Neural cell (in vitro differentiated cells): ENCODE results near the gene NFAM1. TPM values are rescaled to one million over a fixed set of nuclear protein-coding genes. Genes with fewer than 3 reads are reported as not detected.

Experiments used
- H2AFZ ChIP-seq: fragments of 200-600, 300-800 bp; sonication (generic), shearing (Covaris generic); 2 replicates; pipeline ENCODE4 v1.6.0; 2014; ENCODE audit warnings: low read depth, mild to moderate bottlenecking, antibody characterized with exemption, low read length, moderate library complexity
- H3F3A ChIP-seq: fragments of 200-600 bp; shearing (Covaris generic); 2 replicates; pipeline ENCODE4 v1.6.1; 2016; ENCODE audit warnings: mild to moderate bottlenecking, moderate library complexity, mixed read lengths, antibody characterized with exemption, low read length; ENCODE audit not compliant: insufficient read depth, poor library complexity, severe bottlenecking
- H3K27ac ChIP-seq: fragments of 200-600, 300-800 bp; sonication (generic), shearing (Covaris generic); 2 replicates; pipeline ENCODE4 v1.5.1; 2014; ENCODE audit warnings: mild to moderate bottlenecking, low read length, moderate library complexity
- H3K27me3 ChIP-seq: fragments of 300-800, 200-600 bp; sonication (generic), shearing (Covaris generic); 2 replicates; pipeline ENCODE4 v1.6.0; 2014; ENCODE audit warnings: mild to moderate bottlenecking, low read depth, low read length, moderate library complexity; ENCODE audit not compliant: insufficient read depth
- H3K36me3 ChIP-seq: fragments of 300-800, 200-600 bp; sonication (generic), shearing (Covaris generic); 2 replicates; pipeline ENCODE4 v1.5.1; 2014; ENCODE audit warnings: mild to moderate bottlenecking, antibody characterized with exemption, low read length, moderate library complexity; ENCODE audit not compliant: insufficient read depth
- H3K4me2 ChIP-seq: fragments of 300-800, 200-600 bp; sonication (generic), shearing (Covaris generic); 2 replicates; pipeline ENCODE4 v1.6.0; 2014; ENCODE audit warnings: mild to moderate bottlenecking, low read length
- H3K4me3 ChIP-seq: fragments of 300-800, 200-600 bp; sonication (generic), shearing (Covaris generic); 2 replicates; pipeline ENCODE4 v1.5.1; 2014; ENCODE audit warnings: mild to moderate bottlenecking, low read length, moderate library complexity
- H3K79me2 ChIP-seq: fragments of 200-600 bp; shearing (Covaris generic); replicated peaks from 2 replicates; pipeline ENCODE4 v1.6.0; 2014; ENCODE audit warnings: mild to moderate bottlenecking, low read length, moderate library complexity; ENCODE audit not compliant: insufficient read depth
- H3K9ac ChIP-seq: fragments of 300-800, 200-600 bp; sonication (generic), shearing (Covaris generic); 2 replicates; pipeline ENCODE4 v1.6.1; 2016; ENCODE audit warnings: mild to moderate bottlenecking, low read length, mixed read lengths
- H3K9me2 ChIP-seq: fragments of 200-600 bp; shearing (Covaris generic); 2 replicates; pipeline ENCODE4 v1.6.1; 2016; ENCODE audit warnings: mild to moderate bottlenecking, low read length, mixed read lengths; ENCODE audit not compliant: insufficient read depth
- H3K9me3 ChIP-seq: fragments of 200-600, 300-800 bp; sonication (generic), shearing (Covaris generic); 2 replicates; pipeline ENCODE4 v1.6.1; 2016; ENCODE audit warnings: mild to moderate bottlenecking, mixed run types, low read length, moderate library complexity, mixed read lengths
- H4K20me1 ChIP-seq: fragments of 200-600 bp; shearing (Covaris generic); 2 replicates; pipeline ENCODE4 v1.6.1; 2016; ENCODE audit warnings: mild to moderate bottlenecking, mixed run types; ENCODE audit not compliant: insufficient read depth
- EP300 ChIP-seq: fragments of 450-650 bp; conservative IDR thresholded peaks from 2 replicates; pipeline ENCODE4 v1.6.1; 2014; ENCODE audit warnings: antibody characterized with exemption, mild to moderate bottlenecking, moderate library complexity; ENCODE audit not compliant: poor library complexity, severe bottlenecking
- EZH2 ChIP-seq: fragments of 200-600, 300-800 bp; shearing (Covaris generic), sonication (generic); IDR thresholded peaks from 2 replicates; pipeline ENCODE4 v1.6.1; 2014; ENCODE audit warnings: antibody characterized with exemption, low read length, borderline replicate concordance, mild to moderate bottlenecking; ENCODE audit not compliant: insufficient read depth, poor library complexity, severe bottlenecking
- MXI1 ChIP-seq: fragments of 450-650 bp; conservative IDR thresholded peaks from 2 replicates; pipeline ENCODE4 v1.6.1; 2014; ENCODE audit warnings: antibody characterized with exemption, mild to moderate bottlenecking; ENCODE audit not compliant: poor library complexity, severe bottlenecking
- POLR2AphosphoS5 ChIP-seq: IDR thresholded peaks from 2 replicates; pipeline ENCODE4 v1.6.1; 2012
- RAD21 ChIP-seq: fragments of 450-650 bp; conservative IDR thresholded peaks from 2 replicates; pipeline ENCODE4 v1.6.1; 2014; ENCODE audit warnings: antibody characterized with exemption, mild to moderate bottlenecking, moderate library complexity
- SMC3 ChIP-seq: fragments of 450-650 bp; conservative IDR thresholded peaks from 2 replicates; pipeline ENCODE4 v1.6.1; 2014; ENCODE audit warnings: antibody characterized with exemption, mild to moderate bottlenecking, moderate library complexity; ENCODE audit not compliant: poor library complexity
- TAF1 ChIP-seq: IDR thresholded peaks from 2 replicates; pipeline ENCODE4 v1.6.1; 2012; ENCODE audit warnings: low read depth
- polyA plus RNA-seq: library from polyadenylated mRNA; depleted of rRNA; stranded (reverse); fragments of >200 nt; gene quantifications from 2 replicates; pipeline ENCODE4 v1.2.3, GENCODE V29; 2014
- TF ChIP-seq, protein P1 (sequence below): fragments of 450-650 bp; IDR thresholded peaks from 2 replicates; pipeline ENCODE4 v1.5.1; 2014; ENCODE audit warnings: antibody characterized with exemption, mild to moderate bottlenecking, moderate library complexity; ENCODE audit not compliant: poor library complexity, severe bottlenecking
- TF ChIP-seq, protein P2 (sequence below): IDR thresholded peaks from 2 replicates; pipeline ENCODE4 v1.6.1; 2012; ENCODE audit warnings: borderline replicate concordance

Gene NFAM1
- polyA plus RNA-seq, 1 donor from 2014 or later = 0.05 TPM

- no peaks in the 10 kb centered on the region for H3K9me3 ChIP-seq
- H3K27ac ChIP-seq = no peak overlapping the region
- no peak overlapping the region for H2AFZ ChIP-seq
- no peak overlapping the region for H3K4me2 ChIP-seq
- H3K36me3 ChIP-seq = no peaks in the 10 kb centered on the region
- TF ChIP-seq RAD21 (no peak), TAF1 (no peak), SMC3 (no peak), EZH2 (no peak), POLR2AphosphoS5 (no peak), EP300 (no peak), MXI1 (no peak)
- TF ChIP-seq, protein P1, sequence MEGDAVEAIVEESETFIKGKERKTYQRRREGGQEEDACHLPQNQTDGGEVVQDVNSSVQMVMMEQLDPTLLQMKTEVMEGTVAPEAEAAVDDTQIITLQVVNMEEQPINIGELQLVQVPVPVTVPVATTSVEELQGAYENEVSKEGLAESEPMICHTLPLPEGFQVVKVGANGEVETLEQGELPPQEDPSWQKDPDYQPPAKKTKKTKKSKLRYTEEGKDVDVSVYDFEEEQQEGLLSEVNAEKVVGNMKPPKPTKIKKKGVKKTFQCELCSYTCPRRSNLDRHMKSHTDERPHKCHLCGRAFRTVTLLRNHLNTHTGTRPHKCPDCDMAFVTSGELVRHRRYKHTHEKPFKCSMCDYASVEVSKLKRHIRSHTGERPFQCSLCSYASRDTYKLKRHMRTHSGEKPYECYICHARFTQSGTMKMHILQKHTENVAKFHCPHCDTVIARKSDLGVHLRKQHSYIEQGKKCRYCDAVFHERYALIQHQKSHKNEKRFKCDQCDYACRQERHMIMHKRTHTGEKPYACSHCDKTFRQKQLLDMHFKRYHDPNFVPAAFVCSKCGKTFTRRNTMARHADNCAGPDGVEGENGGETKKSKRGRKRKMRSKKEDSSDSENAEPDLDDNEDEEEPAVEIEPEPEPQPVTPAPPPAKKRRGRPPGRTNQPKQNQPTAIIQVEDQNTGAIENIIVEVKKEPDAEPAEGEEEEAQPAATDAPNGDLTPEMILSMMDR = no peak
- TF ChIP-seq, protein P2, sequence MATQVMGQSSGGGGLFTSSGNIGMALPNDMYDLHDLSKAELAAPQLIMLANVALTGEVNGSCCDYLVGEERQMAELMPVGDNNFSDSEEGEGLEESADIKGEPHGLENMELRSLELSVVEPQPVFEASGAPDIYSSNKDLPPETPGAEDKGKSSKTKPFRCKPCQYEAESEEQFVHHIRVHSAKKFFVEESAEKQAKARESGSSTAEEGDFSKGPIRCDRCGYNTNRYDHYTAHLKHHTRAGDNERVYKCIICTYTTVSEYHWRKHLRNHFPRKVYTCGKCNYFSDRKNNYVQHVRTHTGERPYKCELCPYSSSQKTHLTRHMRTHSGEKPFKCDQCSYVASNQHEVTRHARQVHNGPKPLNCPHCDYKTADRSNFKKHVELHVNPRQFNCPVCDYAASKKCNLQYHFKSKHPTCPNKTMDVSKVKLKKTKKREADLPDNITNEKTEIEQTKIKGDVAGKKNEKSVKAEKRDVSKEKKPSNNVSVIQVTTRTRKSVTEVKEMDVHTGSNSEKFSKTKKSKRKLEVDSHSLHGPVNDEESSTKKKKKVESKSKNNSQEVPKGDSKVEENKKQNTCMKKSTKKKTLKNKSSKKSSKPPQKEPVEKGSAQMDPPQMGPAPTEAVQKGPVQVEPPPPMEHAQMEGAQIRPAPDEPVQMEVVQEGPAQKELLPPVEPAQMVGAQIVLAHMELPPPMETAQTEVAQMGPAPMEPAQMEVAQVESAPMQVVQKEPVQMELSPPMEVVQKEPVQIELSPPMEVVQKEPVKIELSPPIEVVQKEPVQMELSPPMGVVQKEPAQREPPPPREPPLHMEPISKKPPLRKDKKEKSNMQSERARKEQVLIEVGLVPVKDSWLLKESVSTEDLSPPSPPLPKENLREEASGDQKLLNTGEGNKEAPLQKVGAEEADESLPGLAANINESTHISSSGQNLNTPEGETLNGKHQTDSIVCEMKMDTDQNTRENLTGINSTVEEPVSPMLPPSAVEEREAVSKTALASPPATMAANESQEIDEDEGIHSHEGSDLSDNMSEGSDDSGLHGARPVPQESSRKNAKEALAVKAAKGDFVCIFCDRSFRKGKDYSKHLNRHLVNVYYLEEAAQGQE = no peak
- H3K9me2 ChIP-seq = no peaks in the 10 kb centered on the region
- H4K20me1 ChIP-seq = no peaks in the 10 kb centered on the region
- no peak overlapping the region for H3K9ac ChIP-seq
- H3K27me3 ChIP-seq = no peaks in the 10 kb centered on the region
- no peaks in the 10 kb centered on the region for H3K79me2 ChIP-seq
- H3K4me3 ChIP-seq = no peak overlapping the region
- H3F3A ChIP-seq = no peaks in the 10 kb centered on the region
Measured at GRCh38 chr22:42408810-42409529, 23.2 kb downstream of the NFAM1 start.

DNA sequence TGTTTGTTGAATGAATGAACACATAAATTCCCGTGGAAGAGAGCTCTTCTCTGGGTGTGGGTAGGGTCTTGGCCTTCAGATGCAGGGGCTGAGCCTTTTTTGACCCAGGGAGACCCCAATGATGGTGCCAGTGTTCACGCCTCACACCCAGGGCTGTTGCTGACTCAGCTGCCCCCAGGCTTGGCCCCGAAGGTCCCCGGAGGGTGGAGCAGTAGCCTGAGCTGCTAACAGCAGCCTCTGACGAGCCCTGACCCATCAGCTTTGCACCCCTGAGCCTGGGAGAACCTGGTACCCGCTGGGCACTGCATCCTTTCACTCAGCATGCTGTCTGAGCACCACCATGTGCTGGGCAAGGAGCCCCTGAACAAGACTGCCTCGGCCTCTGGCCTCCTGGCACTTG is 23.9 kb downstream of the NFAM1 start:
- no peak overlapping the region for H3K27ac ChIP-seq
- no peaks in the 10 kb centered on the region for H3K9me3 ChIP-seq
- TF ChIP-seq RAD21 = no peak
- TF ChIP-seq MXI1 = no peak
- no peak for TF ChIP-seq EZH2
- TF ChIP-seq SMC3 = no peak
- TF ChIP-seq, protein P1 = no peak
- no peak for TF ChIP-seq EP300
- TF ChIP-seq POLR2AphosphoS5 = no peak
- TF ChIP-seq TAF1 = no peak
- TF ChIP-seq, protein P2 = no peak

More for the DNA sequence above, 23.9 kb downstream of the NFAM1 start:
- H3K9me2 ChIP-seq = no peaks in the 10 kb centered on the region
- H3K27me3 ChIP-seq = no peaks in the 10 kb centered on the region
- no peaks in the 10 kb centered on the region for H3F3A ChIP-seq
- no peaks in the 10 kb centered on the region for H3K79me2 ChIP-seq
- H3K4me2 ChIP-seq = no peak overlapping the region
- no peak overlapping the region for H3K9ac ChIP-seq
- H3K36me3 ChIP-seq = no peaks in the 10 kb centered on the region
- no peaks in the 10 kb centered on the region for H4K20me1 ChIP-seq
- no peak overlapping the region for H3K4me3 ChIP-seq
- no peak overlapping the region for H2AFZ ChIP-seq
